Stimulated activated CD8-positive, alpha-beta memory T cell treated with anti-CD3 and anti-CD28 coated beads, Interleukin-12 subunit alpha, Interleukin-12 subunit beta, amount 100 ng/mL, for 24 hours (primary cell): ENCODE data around the gene FBXO45.
A peak's percentile ranks its signal among the peaks of the same experiment; 100 is the strongest.
"Not testable (repeated sequence)": the region's sequence is repeated elsewhere in the genome, so short reads cannot be mapped to it uniquely, and the experiment has no call there.

ENCODE experiments used
- DNase-seq: peaks from one replicate; pipeline ENCODE4 v3.0.0-alpha.2; 2020; ENCODE audit errors: extremely low read depth

FBXO45 gene

GRCh38 chr3:196617256-196617655 is 48.8 kb downstream of the FBXO45 start:
- DNase-seq = no peak

- DNase-seq = no peak
These were observed 50.8 kb downstream of the FBXO45 start for GRCh38 chr3:196619223-196619622.

GRCh38 chr3:196619627-196620026 is 51.2 kb downstream of the FBXO45 start:
- DNase-seq = not testable (repeated sequence)

GRCh38 chr3:196620161-196620604 is 51.7 kb downstream of the FBXO45 start:
- DNase-seq = no peak

GRCh38 chr3:196620684-196621083 is 52.2 kb downstream of the FBXO45 start:
- DNase-seq = no peak

- DNase-seq = no peak
These were observed 53.2 kb downstream of the FBXO45 start for GRCh38 chr3:196621611-196622010.

- DNase-seq = no peak
These were observed 55.8 kb downstream of the FBXO45 start for GRCh38 chr3:196624067-196624790.

- DNase-seq = no peak
These were observed 56.4 kb downstream of the FBXO45 start for GRCh38 chr3:196624907-196625306.

- no peak for DNase-seq
These were observed 56.9 kb downstream of the FBXO45 start for GRCh38 chr3:196625331-196625730.

- DNase-seq = no peak
These were observed 59.4 kb downstream of the FBXO45 start for GRCh38 chr3:196627918-196628231.

GRCh38 chr3:196629228-196629627 is 60.8 kb downstream of the FBXO45 start:
- no peak for DNase-seq

- no peak for DNase-seq
These were observed 63.2 kb downstream of the FBXO45 start for GRCh38 chr3:196631682-196632045.

- peak; percentile 62 for DNase-seq
These were observed 63.7 kb downstream of the FBXO45 start for GRCh38 chr3:196632046-196632751.

GRCh38 chr3:196633555-196634151 is 65.2 kb downstream of the FBXO45 start:
- DNase-seq = no peak

- DNase-seq = no peak
These were observed 65.8 kb downstream of the FBXO45 start for GRCh38 chr3:196634224-196634623.

GRCh38 chr3:196634829-196635228 is 66.4 kb downstream of the FBXO45 start:
- DNase-seq = no peak

- no peak for DNase-seq
These were observed 68.2 kb downstream of the FBXO45 start for GRCh38 chr3:196636369-196637349.

GRCh38 chr3:196637941-196638340 is 69.5 kb downstream of the FBXO45 start:
- not testable (repeated sequence) for DNase-seq
